Parathyroid adenoma (tissue), 2 donors: ENCODE data around the gene FYN.

ENCODE experiments used
- H2AFZ ChIP-seq: fragments of 300-600 bp; sonication (generic); one replicate; pipeline ENCODE4 v1.7.0; 2017; ENCODE audit warnings: antibody characterized with exemption, mild to moderate bottlenecking
- H3K27ac ChIP-seq: fragments of 300-600 bp; sonication (generic); one replicate; pipeline ENCODE4 v1.7.0; 2017
- H3K27me3 ChIP-seq: fragments of 300-600 bp; sonication (generic); one replicate; pipeline ENCODE4 v1.7.0; 2017; ENCODE audit warnings: low read length; ENCODE audit not compliant: control insufficient read depth, insufficient read depth
- H3K36me3 ChIP-seq: fragments of 300-600 bp; sonication (generic); one replicate; pipeline ENCODE4 v1.7.0; 2017; ENCODE audit warnings: low read length; ENCODE audit not compliant: control insufficient read depth, insufficient read depth
- H3K4me1 ChIP-seq: fragments of 300-600 bp; sonication (generic); one replicate; pipeline ENCODE4 v1.7.0; 2017; ENCODE audit warnings: control low read depth
- H3K4me2 ChIP-seq: fragments of 300-600 bp; sonication (generic); one replicate; pipeline ENCODE4 v1.7.0; 2017; ENCODE audit warnings: low read length
- H3K4me3 ChIP-seq: fragments of 300-600 bp; sonication (generic); one replicate; pipeline ENCODE4 v1.7.0; 2017; ENCODE audit warnings: low read depth, low read length
- H3K79me2 ChIP-seq: fragments of 300-600 bp; sonication (generic); one replicate; pipeline ENCODE4 v1.7.0; 2017; ENCODE audit warnings: control low read depth
- H3K9ac ChIP-seq: fragments of 300-600 bp; sonication (generic); one replicate; pipeline ENCODE4 v1.7.0; 2017; ENCODE audit warnings: mild to moderate bottlenecking
- H3K9me3 ChIP-seq: fragments of 300-600 bp; sonication (generic); one replicate; pipeline ENCODE4 v1.7.0; 2017; ENCODE audit warnings: low read length; ENCODE audit not compliant: control insufficient read depth
- TF ChIP-seq, protein P1 (sequence below): fragments of 300-600 bp; sonication (generic); IDR thresholded peaks from one replicate; pipeline ENCODE4 v1.7.0; 2017; ENCODE audit warnings: antibody characterized with exemption, mild to moderate bottlenecking
- donor health status: primary hyperparathyroidism.

The FYN gene

GRCh38 chr6:111776236-111777221 lies 96.7 kb downstream of the FYN start:
- TF ChIP-seq, protein P1, sequence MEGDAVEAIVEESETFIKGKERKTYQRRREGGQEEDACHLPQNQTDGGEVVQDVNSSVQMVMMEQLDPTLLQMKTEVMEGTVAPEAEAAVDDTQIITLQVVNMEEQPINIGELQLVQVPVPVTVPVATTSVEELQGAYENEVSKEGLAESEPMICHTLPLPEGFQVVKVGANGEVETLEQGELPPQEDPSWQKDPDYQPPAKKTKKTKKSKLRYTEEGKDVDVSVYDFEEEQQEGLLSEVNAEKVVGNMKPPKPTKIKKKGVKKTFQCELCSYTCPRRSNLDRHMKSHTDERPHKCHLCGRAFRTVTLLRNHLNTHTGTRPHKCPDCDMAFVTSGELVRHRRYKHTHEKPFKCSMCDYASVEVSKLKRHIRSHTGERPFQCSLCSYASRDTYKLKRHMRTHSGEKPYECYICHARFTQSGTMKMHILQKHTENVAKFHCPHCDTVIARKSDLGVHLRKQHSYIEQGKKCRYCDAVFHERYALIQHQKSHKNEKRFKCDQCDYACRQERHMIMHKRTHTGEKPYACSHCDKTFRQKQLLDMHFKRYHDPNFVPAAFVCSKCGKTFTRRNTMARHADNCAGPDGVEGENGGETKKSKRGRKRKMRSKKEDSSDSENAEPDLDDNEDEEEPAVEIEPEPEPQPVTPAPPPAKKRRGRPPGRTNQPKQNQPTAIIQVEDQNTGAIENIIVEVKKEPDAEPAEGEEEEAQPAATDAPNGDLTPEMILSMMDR: no peak
- Histone ChIP-seq H3K4me1 (peaks cover 13% of the 10 kb centered on the region), H3K27ac (peak overlapping the region; percentile 17), H3K9me3 (no peaks in the 10 kb centered on the region), H3K4me2 (no peak overlapping the region), H3K27me3 (no peaks in the 10 kb centered on the region), H3K36me3 (no peaks in the 10 kb centered on the region), H3K9ac (no peak overlapping the region), H3K79me2 (peaks cover 3% of the 10 kb centered on the region), H3K4me3 (no peak overlapping the region), H2AFZ (peak overlapping the region; percentile 21)

DNA sequence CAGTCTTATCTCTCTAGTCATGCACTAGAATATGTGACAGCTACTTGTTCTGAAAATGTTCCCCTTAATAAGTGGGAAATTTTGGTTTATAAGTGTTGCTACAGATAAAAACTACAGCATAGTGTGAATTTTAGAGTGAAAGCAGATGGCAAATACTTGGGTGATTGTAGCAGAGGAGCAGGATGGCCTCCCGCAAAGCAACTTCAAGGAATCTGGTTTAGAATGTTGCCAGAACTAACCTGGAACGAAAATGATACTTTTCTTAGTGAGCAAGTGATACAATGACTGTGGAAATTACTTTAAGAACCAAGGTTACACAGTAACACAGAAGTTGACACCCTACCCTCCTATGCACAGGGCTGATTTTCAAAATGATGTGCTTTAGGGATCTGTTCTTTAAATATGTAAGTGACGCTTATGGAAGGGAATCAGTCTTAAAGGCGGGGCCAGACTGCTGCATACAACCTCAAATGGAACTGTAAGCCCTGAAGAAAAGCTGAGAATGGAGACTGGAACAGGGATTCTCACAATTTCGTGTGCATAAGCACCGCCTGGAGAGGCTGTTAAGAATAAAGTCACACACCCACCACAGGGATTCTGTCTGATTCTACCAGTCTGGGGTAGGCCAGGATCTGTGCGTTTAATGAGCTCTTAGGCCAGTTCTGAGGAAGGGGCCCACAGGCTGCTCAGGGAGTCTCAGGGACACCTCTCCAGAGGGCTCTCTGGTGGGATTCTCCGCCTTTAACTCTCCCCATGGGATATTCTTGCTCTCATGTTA lies 97.9 kb downstream of the FYN start:
- Histone ChIP-seq H3K4me3 (no peak overlapping the region), H2AFZ (no peak overlapping the region), H3K4me1 (peaks cover 13% of the 10 kb centered on the region), H3K9ac (no peak overlapping the region), H3K36me3 (no peaks in the 10 kb centered on the region), H3K79me2 (peaks cover 3% of the 10 kb centered on the region), H3K27ac (no peak overlapping the region), H3K27me3 (no peaks in the 10 kb centered on the region), H3K4me2 (no peak overlapping the region), H3K9me3 (no peaks in the 10 kb centered on the region)
- TF ChIP-seq, protein P1: no peak

GRCh38 chr6:111774346-111774703 lies 98.9 kb downstream of the FYN start:
- TF ChIP-seq, protein P1: no peak
- no peak overlapping the region for H3K4me2 ChIP-seq
- H3K27me3 ChIP-seq: no peaks in the 10 kb centered on the region
- H3K36me3 ChIP-seq: no peaks in the 10 kb centered on the region
- no peak overlapping the region for H3K4me3 ChIP-seq
- H3K27ac ChIP-seq: no peak overlapping the region
- peaks cover 5% of the 10 kb centered on the region for H3K79me2 ChIP-seq
- no peak overlapping the region for H3K9ac ChIP-seq
- no peaks in the 10 kb centered on the region for H3K9me3 ChIP-seq
- H3K4me1 ChIP-seq: peaks cover 15% of the 10 kb centered on the region
- no peak overlapping the region for H2AFZ ChIP-seq

DNA sequence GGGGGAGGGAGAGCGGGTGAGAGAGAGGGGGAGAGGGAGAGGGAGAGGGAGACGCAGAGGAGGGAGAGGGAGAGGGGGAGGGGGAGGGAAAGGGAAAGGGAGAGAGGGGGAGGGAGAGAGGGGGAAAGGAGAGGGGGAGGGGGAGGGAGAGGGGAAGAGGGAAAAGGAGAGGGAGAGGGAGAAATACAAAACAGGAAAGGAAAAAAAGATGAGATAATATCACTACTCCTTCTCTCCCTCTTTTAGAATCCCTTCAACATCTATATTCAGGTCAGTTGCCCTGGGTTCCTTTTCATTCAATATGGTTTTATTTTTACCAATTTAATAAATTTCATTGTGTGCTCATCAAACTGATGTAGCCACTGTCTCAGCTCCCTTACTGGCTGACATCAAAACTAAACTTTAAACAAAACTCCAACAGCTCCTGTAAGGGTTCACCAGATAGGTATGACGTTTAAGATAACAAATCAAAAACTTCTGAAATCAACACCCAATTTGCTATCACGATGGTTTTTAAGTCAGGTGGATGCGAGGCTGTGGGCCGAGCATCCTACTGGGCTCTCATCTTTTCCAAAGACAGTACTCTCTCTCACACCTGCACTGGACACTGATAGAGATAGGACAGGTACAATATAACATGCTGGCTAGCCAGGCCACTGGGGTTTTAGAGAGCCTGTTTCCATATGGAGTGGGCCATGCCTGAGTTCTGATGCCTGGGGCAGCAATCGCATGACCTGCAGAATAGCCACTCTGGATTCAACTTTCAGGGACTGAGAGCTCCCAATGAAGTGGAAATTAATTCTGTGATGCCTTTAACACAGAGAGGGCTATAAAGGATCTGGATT lies 99.5 kb downstream of the FYN start:
- H3K4me1 ChIP-seq: peaks cover 15% of the 10 kb centered on the region
- H3K9me3 ChIP-seq: no peaks in the 10 kb centered on the region
- H3K9ac ChIP-seq: no peak overlapping the region
- no peak overlapping the region for H2AFZ ChIP-seq
- peaks cover 7% of the 10 kb centered on the region for H3K79me2 ChIP-seq
- TF ChIP-seq, protein P1: no peak
- no peak overlapping the region for H3K27ac ChIP-seq
- no peak overlapping the region for H3K4me2 ChIP-seq
- H3K36me3 ChIP-seq: no peaks in the 10 kb centered on the region
- no peaks in the 10 kb centered on the region for H3K27me3 ChIP-seq
- H3K4me3 ChIP-seq: no peak overlapping the region
